Spleen (tissue), 11 donors: ENCODE results near the gene EFEMP2. TPM values are rescaled to one million over a fixed set of nuclear protein-coding genes. Genes with fewer than 3 reads are reported as not detected.

ENCODE experiments used
- DNase-seq: peaks from one replicate; pipeline ENCODE4 v3.0.0-alpha.2; 2020
- H3K27ac ChIP-seq, 8 donors: fragments of 200-600 bp; sonication (generic) in 7 of 8; 1 replicate in 4 of 8; 2 replicates in 4 of 8; pipeline versions ENCODE4 v1.5.0 to v1.8.0; 2016 to 2021; ENCODE audit warnings: inconsistent platforms in 4 of 8, mild to moderate bottlenecking in 4 of 8, moderate library complexity in 1 of 8
- H3K27me3 ChIP-seq, 7 donors: fragments of 200-600 bp; sonication (generic) in 6 of 7; replicated peaks in 1 of 7; 1 replicate in 4 of 7; 2 replicates in 3 of 7; pipeline versions ENCODE4 v1.5.0 to v1.8.0; 2016 to 2021; ENCODE audit warnings: inconsistent platforms in 3 of 7, mild to moderate bottlenecking in 1 of 7
- H3K36me3 ChIP-seq, 6 donors: fragments of 200-600 bp; sonication (generic) in 5 of 6; 1 replicate in 4 of 6; 2 replicates in 2 of 6; pipeline versions ENCODE4 v1.5.0 to v1.8.0; 2016 to 2021; ENCODE audit warnings: inconsistent platforms in 2 of 6
- H3K4me1 ChIP-seq, 6 donors: fragments of 200-600 bp; sonication (generic) in 5 of 6; 1 replicate in 3 of 6; 2 replicates in 3 of 6; pipeline versions ENCODE4 v1.5.0 to v1.8.0; 2016 to 2021; ENCODE audit warnings: inconsistent platforms in 3 of 6
- H3K4me3 ChIP-seq, 8 donors: fragments of 200-600 bp; sonication (generic) in 7 of 8; 1 replicate in 4 of 8; 2 replicates in 4 of 8; pipeline versions ENCODE4 v1.5.0 to v1.8.0; 2016 to 2021; ENCODE audit warnings: inconsistent platforms in 4 of 8, mild to moderate bottlenecking in 4 of 8, moderate library complexity in 2 of 8
- H3K9me3 ChIP-seq, 8 donors: fragments of 200-600 bp; sonication (generic) in 7 of 8; 1 replicate in 4 of 8; 2 replicates in 4 of 8; pipeline versions ENCODE4 v1.5.0 to v1.8.0; 2016 to 2021; ENCODE audit warnings: inconsistent platforms in 4 of 8
- CTCF ChIP-seq, 11 experiments: fragments of 200-600 bp in 7 of 11; fragments of 450-650 bp in 4 of 11; sonication (generic) in 4 of 11; IDR thresholded peaks in 8 of 11; conservative IDR thresholded peaks in 3 of 11; 1 replicate in 7 of 11; 2 replicates in 4 of 11; pipeline versions ENCODE4 v1.4.0 to v1.8.0; 2016 to 2021; ENCODE audit warnings: antibody characterized with exemption in 11 of 11, inconsistent platforms in 4 of 11, mild to moderate bottlenecking in 1 of 11
- POLR2A ChIP-seq, 3 donors: fragments of 450-650 bp; IDR thresholded peaks; one replicate each; pipeline ENCODE4 v1.5.1; 2017; ENCODE audit warnings: antibody characterized with exemption in 3 of 3, mild to moderate bottlenecking in 1 of 3
- POLR2AphosphoS5 ChIP-seq, 3 donors: sonication (generic); formaldehyde crosslinking; IDR thresholded peaks; one replicate each; pipeline ENCODE4 v1.5.1; 2017; ENCODE audit warnings: antibody characterized with exemption in 3 of 3
- WGBS, 5 donors: extraction: QIAGEN DNeasy Blood & Tissue Kit in 3 of 5; methylation state at CpG; one replicate each; pipeline versions ENCODE4 v1.1.5 to v1.1.7; 2013 to 2018; 5-methylcytosine and 5-hydroxymethylcytosine counted together
- intact Hi-C: fragments of 100-400 bp; cut with DNase I; formaldehyde crosslinking; loops from one replicate; pipeline ENCODE4 v1.15.0; 2023; ENCODE audit warnings: low total_unique reads
- polyA plus RNA-seq, 3 donors: library from polyadenylated mRNA; stranded (reverse); fragments of 200-250 nt; gene quantifications; one replicate each; pipeline ENCODE4 v1.2.1, GENCODE V29; 2013
- total RNA-seq, 7 donors: library from RNA; depleted of rRNA in 3 of 7; stranded (reverse); fragments of >200 nt in 3 of 7; fragmentation: NEBNext Ultra II Directional in 4 of 7; extraction: Animal tissue kit (Norgen Biotek cat#: 25700) in 4 of 7; gene quantifications; one replicate each; pipeline versions ENCODE4 v1.1.0 to v1.2.1, GENCODE V29; 2016 to 2021
- donor health status: healthy with polysubstance abuse.
- donor health status: DM: no; HTN: no; CAD: no; lungs with moderate emphysema.
- donor health status: DM: no; HTN: no; CAD: no.
- donor health status: Bipolar disorder and iron deficiency.
- donor health status: healthy.
- donor health status: DM: no; HTN: no; CAD: no.
- donor health status: DM: yes; HTN: yes; CAD: no.

The EFEMP2 gene
- total and polyA plus RNA-seq, 10 donors: 21.0 to 53.5 (median 38.2) TPM

DNA sequence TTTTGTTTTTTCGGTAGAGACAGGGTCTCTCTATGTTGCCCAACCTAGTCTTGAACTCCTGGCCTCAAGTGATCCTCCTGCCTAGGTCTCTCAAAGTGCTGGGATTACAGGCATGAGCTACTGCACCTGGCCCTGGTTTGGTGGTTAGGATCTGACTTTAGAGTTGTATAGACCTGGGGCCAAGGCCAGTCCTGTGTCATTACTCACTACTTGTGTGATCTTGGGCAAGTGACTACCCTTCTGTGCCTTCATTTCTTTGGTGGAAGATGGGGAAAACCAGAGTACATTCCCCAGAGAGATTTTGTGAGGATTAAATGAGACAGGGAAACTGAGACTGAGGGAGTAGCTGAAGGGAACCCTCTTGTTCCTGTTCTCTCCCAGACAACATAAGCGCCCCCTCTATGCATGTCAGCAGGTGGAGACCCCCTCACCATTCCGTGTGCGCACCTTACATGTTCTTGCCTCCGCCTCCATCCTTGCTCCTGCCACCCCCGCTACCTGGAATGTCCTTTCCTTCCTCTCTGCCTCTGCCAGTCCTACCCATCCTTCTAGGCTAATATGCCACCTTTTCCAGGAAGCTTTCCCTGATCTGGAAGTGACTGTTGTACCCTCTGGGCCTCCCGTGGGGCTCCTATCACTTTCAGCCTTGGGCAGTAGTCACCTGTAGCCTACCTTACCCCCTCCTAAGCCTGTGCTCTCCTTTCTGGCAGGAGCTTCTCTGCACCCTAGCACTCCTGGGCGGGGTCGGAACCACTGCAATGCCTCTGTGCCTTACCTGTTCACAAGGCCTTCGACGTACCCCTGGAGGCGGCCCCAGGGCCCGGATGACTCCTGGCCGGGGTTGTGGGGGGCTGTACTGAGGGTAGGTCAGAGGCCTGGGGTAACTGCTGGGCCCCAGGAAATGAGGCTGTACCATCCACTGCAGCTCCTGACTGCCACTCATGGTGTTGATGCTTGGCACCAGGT, 23.7 kb upstream of the EFEMP2 start:
- peaks cover 0 to 25% (median 13%) of the 10 kb centered on the region in 7 donors for H3K27me3 ChIP-seq
- intact Hi-C loops: no loop called here
- H3K27ac ChIP-seq: no peak overlapping the region
- no peak for DNase-seq
- TF ChIP-seq POLR2A (IDR thresholded peaks at IDR 0.05) (no peak), POLR2AphosphoS5 (IDR thresholded peaks at IDR 0.05) (no peak), CTCF (IDR thresholded peaks at IDR 0.05 in 8 of 11, conservative IDR thresholded peaks at IDR 0.05 in 3 of 11) (no peak)
- H3K36me3 ChIP-seq: no peaks in the 10 kb centered on the region
- no peak overlapping the region for H3K4me3 ChIP-seq
- H3K4me1 ChIP-seq: peaks cover 37 to 69% (median 59%) of the 10 kb centered on the region in 6 donors
- no peaks in the 10 kb centered on the region for H3K9me3 ChIP-seq
- 89 to 96% (median 93%) methylated on average over 14 of the region's 14 CpGs for WGBS, 5 donors

- H3K9me3 ChIP-seq: no peaks in the 10 kb centered on the region
- H3K4me3 ChIP-seq: no peak overlapping the region
- H3K27me3 ChIP-seq: peaks cover 0 to 21% (median 13%) of the 10 kb centered on the region in 7 donors
- no peak for TF ChIP-seq POLR2AphosphoS5 (IDR thresholded peaks at IDR 0.05)
- no peak for TF ChIP-seq CTCF (IDR thresholded peaks at IDR 0.05 in 8 of 11, conservative IDR thresholded peaks at IDR 0.05 in 3 of 11)
- no peak for TF ChIP-seq POLR2A (IDR thresholded peaks at IDR 0.05)
- WGBS, 5 donors: 95 to 98% (median 96%) methylated on average over 5 of the region's 5 CpGs
- H3K36me3 ChIP-seq: no peaks in the 10 kb centered on the region
- intact Hi-C loops: no loop called here
- no peak for DNase-seq
- H3K27ac ChIP-seq: no peak overlapping the region
- H3K4me1 ChIP-seq: peaks cover 37 to 69% (median 55%) of the 10 kb centered on the region in 6 donors
Observed at GRCh38 chr11:65895482-65895981, 22.9 kb upstream of the EFEMP2 start.

- DNase-seq: peak; percentile 95
- intact Hi-C loops: no loop called here
- Histone ChIP-seq H3K36me3 (no peaks in the 10 kb centered on the region), H3K27me3 (peaks cover 0 to 7% (median 2%) of the 10 kb centered on the region in 7 donors), H3K9me3 (no peaks in the 10 kb centered on the region), H3K4me1 (peaks cover 37 to 67% (median 53%) of the 10 kb centered on the region in 6 donors), H3K4me3 (peak overlapping the region in 7 of 8 donors; percentile 16 to 90 (median 31)), H3K27ac (peak overlapping the region; percentile 85 to 99 (median 96))
- WGBS, 5 donors: 13 to 29% (median 24%) methylated on average over 9 to 16 of the region's 16 CpGs
- TF ChIP-seq CTCF (IDR thresholded peaks at IDR 0.05 in 8 of 11, conservative IDR thresholded peaks at IDR 0.05 in 3 of 11) (no peak), POLR2A (IDR thresholded peaks at IDR 0.05) (no peak), POLR2AphosphoS5 (IDR thresholded peaks at IDR 0.05) (peak; percentile 82 to 87 (median 86))
Observed at GRCh38 chr11:65894034-65894591, 21.5 kb upstream of the EFEMP2 start.
